Measurements from ENCODE around the gene IMMP2L. TPM values are rescaled to one million over a fixed set of nuclear protein-coding genes. Genes with fewer than 3 reads are reported as not detected.
A peak's percentile ranks its signal among the peaks of the same experiment; 100 is the strongest.

IMMP2L gene
- total and polyA plus RNA-seq, 8 donors, result 2.5 to 40.8 (median 20.0) TPM; not detected in 1

DNA sequence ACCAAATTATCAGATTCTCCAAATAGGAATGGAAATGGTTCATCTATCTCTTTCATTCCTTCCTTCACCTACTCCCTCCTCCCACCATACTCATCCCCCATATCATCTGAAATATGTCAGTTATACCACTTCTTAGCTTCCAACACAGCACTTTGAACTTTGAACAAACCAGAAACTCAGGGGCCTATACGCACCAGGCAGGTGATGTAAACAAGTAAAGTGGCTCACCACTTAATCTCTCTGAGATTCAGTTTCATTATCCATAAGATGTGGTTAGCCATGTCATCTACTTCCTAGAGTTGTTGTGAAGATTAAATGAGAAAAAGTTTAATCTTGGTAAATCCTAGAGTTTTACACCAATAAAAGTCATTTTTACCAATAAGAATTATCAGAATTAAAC, 537.3 kb downstream of the IMMP2L start:
- Histone ChIP-seq H3K4me1 (peaks cover 0 to 9% (median 5%) of the 10 kb centered on the region in 4 donors), H3K9me3 (no peaks in the 10 kb centered on the region), H3K4me3 (no peak overlapping the region), H3K36me3 (no peaks in the 10 kb centered on the region), H3K27me3 (no peaks in the 10 kb centered on the region), H3K27ac (no peak overlapping the region)
- TF ChIP-seq, protein P1, sequence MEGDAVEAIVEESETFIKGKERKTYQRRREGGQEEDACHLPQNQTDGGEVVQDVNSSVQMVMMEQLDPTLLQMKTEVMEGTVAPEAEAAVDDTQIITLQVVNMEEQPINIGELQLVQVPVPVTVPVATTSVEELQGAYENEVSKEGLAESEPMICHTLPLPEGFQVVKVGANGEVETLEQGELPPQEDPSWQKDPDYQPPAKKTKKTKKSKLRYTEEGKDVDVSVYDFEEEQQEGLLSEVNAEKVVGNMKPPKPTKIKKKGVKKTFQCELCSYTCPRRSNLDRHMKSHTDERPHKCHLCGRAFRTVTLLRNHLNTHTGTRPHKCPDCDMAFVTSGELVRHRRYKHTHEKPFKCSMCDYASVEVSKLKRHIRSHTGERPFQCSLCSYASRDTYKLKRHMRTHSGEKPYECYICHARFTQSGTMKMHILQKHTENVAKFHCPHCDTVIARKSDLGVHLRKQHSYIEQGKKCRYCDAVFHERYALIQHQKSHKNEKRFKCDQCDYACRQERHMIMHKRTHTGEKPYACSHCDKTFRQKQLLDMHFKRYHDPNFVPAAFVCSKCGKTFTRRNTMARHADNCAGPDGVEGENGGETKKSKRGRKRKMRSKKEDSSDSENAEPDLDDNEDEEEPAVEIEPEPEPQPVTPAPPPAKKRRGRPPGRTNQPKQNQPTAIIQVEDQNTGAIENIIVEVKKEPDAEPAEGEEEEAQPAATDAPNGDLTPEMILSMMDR (IDR thresholded peaks at IDR 0.05), result no peak
- no peak for TF ChIP-seq POLR2AphosphoS5 (IDR thresholded peaks at IDR 0.05)
- no peak for TF ChIP-seq EP300 (IDR thresholded peaks at IDR 0.05)
- no peak for TF ChIP-seq POLR2A (IDR thresholded peaks at IDR 0.05)
- intact Hi-C loops (cut with DNase I; ENCODE audit: low total_unique reads), result no loop called here
- DNase-seq, result peak in 1 of 2 donors; percentile 57
- WGBS, 5 donors, result 63 to 88% (median 78%) methylated on average over 1 of the region's 1 CpG

DNA sequence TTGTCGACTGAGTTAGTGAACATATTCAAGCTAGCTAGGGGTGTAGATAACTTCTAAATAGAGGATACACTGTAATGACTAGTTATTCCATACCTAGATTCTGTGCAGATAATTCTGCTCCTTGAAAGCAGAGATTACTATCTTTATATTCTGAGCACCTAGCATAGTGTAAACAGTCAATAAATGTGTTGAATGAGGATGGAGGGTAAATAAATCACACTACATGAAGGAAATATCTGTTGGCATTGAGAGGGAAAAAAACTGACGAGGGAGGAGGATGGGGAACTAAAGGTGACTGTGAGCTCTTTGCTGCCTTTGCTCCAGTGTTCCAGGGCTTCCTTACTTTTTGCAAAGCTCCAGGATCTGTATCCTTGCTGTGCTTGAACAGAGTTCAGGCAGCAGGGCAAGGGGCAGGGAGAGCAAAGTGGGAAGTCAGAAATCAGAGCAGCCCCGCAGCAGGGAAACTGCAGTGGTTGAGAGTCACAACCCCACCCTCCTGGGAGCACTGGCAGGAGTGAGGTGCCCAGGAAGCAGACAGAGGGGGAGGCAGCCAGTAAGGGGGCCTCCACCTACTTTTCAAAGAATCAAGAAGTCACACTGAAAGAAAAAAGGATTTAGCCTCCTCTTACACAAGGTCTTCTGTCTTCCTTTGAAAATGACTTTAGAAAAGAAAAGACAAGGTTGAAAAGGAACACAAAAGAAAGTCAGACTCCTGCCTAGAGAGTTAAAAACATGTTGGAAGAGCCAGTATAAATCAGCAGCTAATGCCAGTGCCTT, 543.1 kb downstream of the IMMP2L start:
- no peak overlapping the region for H3K4me3 ChIP-seq
- no peaks in the 10 kb centered on the region for H3K36me3 ChIP-seq
- no peaks in the 10 kb centered on the region for H3K27me3 ChIP-seq
- H3K27ac ChIP-seq, result no peak overlapping the region
- WGBS, 5 donors, result 40 to 58% (median 40%) methylated on average over 3 of the region's 3 CpGs
- intact Hi-C loops (cut with DNase I; ENCODE audit: low total_unique reads), result no loop called here
- TF ChIP-seq POLR2AphosphoS5 (IDR thresholded peaks at IDR 0.05), result no peak
- TF ChIP-seq POLR2A (IDR thresholded peaks at IDR 0.05), result no peak
- no peaks in the 10 kb centered on the region for H3K9me3 ChIP-seq
- peaks cover 0 to 5% (median 2%) of the 10 kb centered on the region in 4 donors for H3K4me1 ChIP-seq
- peak in 1 of 2 donors; percentile 21 for DNase-seq

DNA sequence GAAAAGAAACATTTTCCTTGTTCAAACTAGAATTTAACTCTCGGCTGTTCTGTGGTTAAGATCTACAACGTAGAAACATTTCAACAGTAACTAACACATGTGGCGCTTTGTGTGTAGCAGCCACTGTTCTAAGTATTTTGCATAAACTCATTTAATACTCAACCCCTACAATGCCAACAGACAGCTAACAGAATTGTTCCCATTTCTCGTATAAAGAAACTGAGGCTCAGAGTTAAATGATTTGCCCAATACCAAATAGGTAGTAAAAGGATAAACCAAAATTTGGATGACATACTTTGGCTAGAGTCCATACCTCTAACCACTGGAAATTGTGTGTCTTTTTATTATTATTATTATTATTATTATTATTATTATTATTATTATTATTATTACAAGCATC, 543.8 kb downstream of the IMMP2L start:
- intact Hi-C loops (cut with DNase I; ENCODE audit: low total_unique reads), result no loop called here
- H3K27me3 ChIP-seq, result no peaks in the 10 kb centered on the region
- no peak overlapping the region for H3K4me3 ChIP-seq
- H3K27ac ChIP-seq, result no peak overlapping the region
- 94 to 98% (median 96%) methylated on average over 4 of the region's 4 CpGs for WGBS, 5 donors
- no peak for TF ChIP-seq POLR2A (IDR thresholded peaks at IDR 0.05)
- TF ChIP-seq EP300 (IDR thresholded peaks at IDR 0.05), result no peak
- no peak for DNase-seq
- no peaks in the 10 kb centered on the region for H3K9me3 ChIP-seq
- no peaks in the 10 kb centered on the region for H3K36me3 ChIP-seq
- H3K4me1 ChIP-seq, result peaks cover 0 to 5% (median 2%) of the 10 kb centered on the region in 4 donors

- H3K27ac ChIP-seq, result no peak overlapping the region
- H3K36me3 ChIP-seq, result no peaks in the 10 kb centered on the region
- H3K4me3 ChIP-seq, result no peak overlapping the region
- no peaks in the 10 kb centered on the region for H3K27me3 ChIP-seq
- no peak for DNase-seq
- intact Hi-C loops (cut with DNase I; ENCODE audit: low total_unique reads), result no loop called here
- H3K9me3 ChIP-seq, result no peaks in the 10 kb centered on the region
- WGBS, 5 donors, result 87 to 93% (median 91%) methylated on average over 6 of the region's 6 CpGs
- peaks cover 0 to under 1% (median under 1%) of the 10 kb centered on the region in 4 donors for H3K4me1 ChIP-seq
- TF ChIP-seq POLR2AphosphoS5 (IDR thresholded peaks at IDR 0.05) (no peak), EP300 (IDR thresholded peaks at IDR 0.05) (no peak), POLR2A (IDR thresholded peaks at IDR 0.05) (no peak)
- TF ChIP-seq, protein P1 (IDR thresholded peaks at IDR 0.05), result no peak
Measured at GRCh38 chr7:111014079-111014478, 548.2 kb downstream of the IMMP2L start.

DNA sequence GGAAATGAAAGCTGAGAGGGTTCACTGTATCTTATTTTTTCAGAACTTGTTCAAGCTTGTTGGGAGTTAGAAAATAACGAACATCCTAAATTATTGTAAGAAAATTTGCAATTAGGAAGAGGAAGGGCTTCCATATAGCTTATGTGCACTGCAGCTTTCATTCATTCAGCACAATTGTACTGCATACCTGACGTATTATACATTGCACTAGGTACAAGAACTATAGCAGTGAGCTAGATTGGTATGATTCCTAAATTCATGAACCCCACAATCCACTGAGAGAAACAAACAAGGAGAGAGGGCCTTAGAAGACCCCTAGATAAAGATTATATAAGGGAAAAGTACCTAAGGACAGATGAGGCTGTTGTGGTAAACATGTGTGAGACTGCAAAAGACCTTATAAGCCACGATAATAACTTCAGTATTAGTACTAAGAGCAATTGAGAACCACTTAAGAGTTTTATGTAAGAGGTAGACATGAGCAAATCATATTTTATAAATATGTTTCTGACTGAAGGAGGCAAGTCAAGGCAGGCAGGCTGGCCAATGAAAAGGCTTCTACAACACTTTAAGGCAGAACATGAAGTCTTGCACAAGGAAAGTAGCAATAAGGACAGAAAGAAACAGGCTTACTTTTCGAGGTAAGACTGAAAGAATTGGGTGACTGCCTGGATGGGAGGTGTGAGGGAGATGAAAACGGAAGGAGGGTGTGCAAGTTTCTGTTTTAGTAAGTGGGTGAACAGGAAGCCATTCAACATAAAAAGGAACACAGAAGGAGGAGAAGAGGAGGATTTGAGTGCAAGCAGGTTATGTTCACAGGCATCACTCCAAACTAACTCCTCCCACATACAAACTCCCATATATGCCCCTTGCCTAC, 549.3 kb downstream of the IMMP2L start:
- peak in 1 of 2 donors; percentile 44 for DNase-seq
- Histone ChIP-seq H3K4me1 (no peaks in the 10 kb centered on the region), H3K4me3 (no peak overlapping the region), H3K27ac (no peak overlapping the region), H3K27me3 (no peaks in the 10 kb centered on the region), H3K9me3 (no peaks in the 10 kb centered on the region), H3K36me3 (no peaks in the 10 kb centered on the region)
- no peak for TF ChIP-seq POLR2A (IDR thresholded peaks at IDR 0.05)
- TF ChIP-seq POLR2AphosphoS5 (IDR thresholded peaks at IDR 0.05), result no peak
- no peak for TF ChIP-seq EP300 (IDR thresholded peaks at IDR 0.05)
- TF ChIP-seq, protein P1 (IDR thresholded peaks at IDR 0.05), result no peak
- 59 to 70% (median 64%) methylated on average over 5 of the region's 5 CpGs for WGBS, 5 donors
- intact Hi-C loops (cut with DNase I; ENCODE audit: low total_unique reads), result no loop called here
